ENCODE measurements around the gene CMTM1. TPM values are rescaled to one million over a fixed set of nuclear protein-coding genes. Genes with fewer than 3 reads are reported as not detected.

Gene CMTM1
- total RNA-seq, 1 experiment from 2014 or later, result 5.2 TPM

- no peak overlapping the region for H3K4me3 ChIP-seq (replicated peaks in 1 of 2; ENCODE audit: low read depth in 1 of 2, low read length in 2 of 2)
- intact Hi-C loops (cut with micrococcal nuclease), result loop anchor here (5.0 kb wide), 1 partner anchor 309 kb away; no protein-coding TSS in a partner anchor
- H3K36me3 ChIP-seq (ENCODE audit: control insufficient read depth in 1 of 2, insufficient read depth in 2 of 2, low read length in 2 of 2), result peaks cover 0 to 4% of the 10 kb centered on the region in 2 experiments; a peak in 1 of 4 replicates
- TF ChIP-seq MAX (IDR thresholded peaks at IDR 0.05), result no peak
- TF ChIP-seq CBX3 (IDR thresholded peaks at IDR 0.05; ENCODE audit: low read depth), result no peak
- no peak for TF ChIP-seq EGR1 (IDR thresholded peaks at IDR 0.05; ENCODE audit: low read depth)
- TF ChIP-seq POLR2AphosphoS5 (IDR thresholded peaks at IDR 0.05; ENCODE audit: low read depth, low read length), result no peak
- no peak for TF ChIP-seq TCF7L2 (IDR thresholded peaks at IDR 0.05; ENCODE audit: borderline replicate concordance, extremely low read depth, insufficient read depth, insufficient read length)
- TF ChIP-seq SIN3A (IDR thresholded peaks at IDR 0.05; ENCODE audit: low read depth), result no peak
- no peak for TF ChIP-seq POLR2A (IDR thresholded peaks at IDR 0.05; ENCODE audit: borderline replicate concordance, extremely low read depth, insufficient read depth, insufficient read length)
- TF ChIP-seq ZFX (IDR thresholded peaks at IDR 0.05), result no peak
- no peak for TF ChIP-seq EZH2 (IDR thresholded peaks at IDR 0.05)
- no peak for TF ChIP-seq JUND (IDR thresholded peaks at IDR 0.05)
- TF ChIP-seq RAD21 (IDR thresholded peaks at IDR 0.05; ENCODE audit: low read depth), result no peak
- TF ChIP-seq CTCF (IDR thresholded peaks at IDR 0.05 in 2 of 3, conservative IDR thresholded peaks at IDR 0.05 in 1 of 3; ENCODE audit: borderline replicate concordance in 1 of 3, insufficient read depth in 1 of 3, low read depth in 2 of 3, low read length in 2 of 3), result no peak
- no peak for TF ChIP-seq EZH2phosphoT487 (IDR thresholded peaks at IDR 0.05; ENCODE audit: borderline replicate concordance)
- TF ChIP-seq ZBTB33 (IDR thresholded peaks at IDR 0.05; ENCODE audit: extremely low read depth, insufficient replicate concordance, low read length), result no peak
- no peak for TF ChIP-seq SRF (IDR thresholded peaks at IDR 0.05; ENCODE audit: low read depth)
- TF ChIP-seq YY1 (IDR thresholded peaks at IDR 0.05; ENCODE audit: extremely low read depth, insufficient replicate concordance, low read depth, low read length), result no peak
- H3K79me2 ChIP-seq (ENCODE audit: insufficient read depth, low read length), result no peaks in the 10 kb centered on the region
- H3K4me2 ChIP-seq (ENCODE audit: low read length), result no peak overlapping the region
- ChIA-PET RAD21 (ENCODE audit: low non-redundant PET in 1 of 2, low total read pairs in 2 of 2, uncharacterized antibody in 2 of 2, unreplicated experiment in 2 of 2) (no interaction called here), POLR2A (no interaction called here), CTCF (interaction anchor here (0.8 to 3.0 kb wide), 8 partner anchors 26 to 305 kb away, joined by 3 to 8 read pairs (median 5); no protein-coding TSS in a partner anchor)
- no peak for ATAC-seq
- no peaks in the 10 kb centered on the region for H3K9me3 ChIP-seq (ENCODE audit: control insufficient read depth in 1 of 2, insufficient read depth in 1 of 2, low read depth in 1 of 2, low read length in 2 of 2)
- H3K9me2 ChIP-seq (ENCODE audit: insufficient read depth), result no peaks in the 10 kb centered on the region
- DNase-seq (ENCODE audit: low read depth, low spot score), result no peak
- H2AFZ ChIP-seq (ENCODE audit: low read depth, low read length, poor library complexity, severe bottlenecking), result no peak overlapping the region
- no peak overlapping the region for H3K27ac ChIP-seq (ENCODE audit: low read depth, low read length)
- peaks cover 3% of the 10 kb centered on the region; the same call in 1 of the 2 replicates for H4K20me1 ChIP-seq (ENCODE audit: insufficient read depth)
- no TSS peak for BruUV-seq (replicated peaks)
- no peaks in the 10 kb centered on the region for H3K27me3 ChIP-seq (ENCODE audit: insufficient read depth, low read length)
- H3K4me1 ChIP-seq (ENCODE audit: control insufficient read depth in 1 of 2, insufficient read depth in 2 of 2, low read length in 2 of 2), result no peaks in the 10 kb centered on the region
- H3K9ac ChIP-seq (ENCODE audit: low read length), result no peak overlapping the region
Observed at GRCh38 chr16:66562986-66563385, 3.3 kb upstream of the CMTM1 start.
